Hematopoietic multipotent progenitor cell treated with erythropoietin and hydrocortisone succinate and interleukin-3 and kit ligand, for 4 days (in vitro differentiated cells): ENCODE data around the gene SNORC.

ENCODE experiments used
- DNase-seq: peaks from one replicate; pipeline ENCODE4 v3.0.0-alpha.2; 2015

The SNORC gene

GRCh38 chr2:232884001-232884421 lies 13.9 kb downstream of the SNORC start:
- no peak for DNase-seq

GRCh38 chr2:232884549-232885263 lies 14.6 kb downstream of the SNORC start:
- DNase-seq, result no peak

- DNase-seq, result no peak
These were observed 15.3 kb downstream of the SNORC start for GRCh38 chr2:232885264-232885961.

- DNase-seq, result no peak
These were observed 16.1 kb downstream of the SNORC start for GRCh38 chr2:232886176-232886575.

- DNase-seq, result no peak
These were observed 16.6 kb downstream of the SNORC start for GRCh38 chr2:232886632-232887031.

- DNase-seq, result no peak
These were observed 17.2 kb downstream of the SNORC start for GRCh38 chr2:232887171-232887850.

- DNase-seq, result no peak
These were observed 18.2 kb downstream of the SNORC start for GRCh38 chr2:232888099-232888836.

- DNase-seq, result no peak
These were observed 18.9 kb downstream of the SNORC start for GRCh38 chr2:232888839-232889529.

GRCh38 chr2:232889876-232890401 lies 19.9 kb downstream of the SNORC start:
- DNase-seq, result no peak

- no peak for DNase-seq
These were observed 20.5 kb downstream of the SNORC start for GRCh38 chr2:232890536-232890895.

- no peak for DNase-seq
These were observed 21.0 kb downstream of the SNORC start for GRCh38 chr2:232890896-232891601.

- DNase-seq, result no peak
These were observed 21.6 kb downstream of the SNORC start for GRCh38 chr2:232891621-232892071.

GRCh38 chr2:232892221-232892620 lies 22.2 kb downstream of the SNORC start:
- no peak for DNase-seq

- no peak for DNase-seq
These were observed 22.8 kb downstream of the SNORC start for GRCh38 chr2:232892843-232893242.

GRCh38 chr2:232893834-232894233 lies 23.8 kb downstream of the SNORC start:
- DNase-seq, result no peak

- DNase-seq, result no peak
These were observed 24.2 kb downstream of the SNORC start for GRCh38 chr2:232894251-232894650.

GRCh38 chr2:232894746-232895145 lies 24.7 kb downstream of the SNORC start:
- DNase-seq, result no peak

GRCh38 chr2:232896111-232896510 lies 26.0 kb downstream of the SNORC start:
- no peak for DNase-seq

GRCh38 chr2:232896720-232897597 lies 26.9 kb downstream of the SNORC start:
- DNase-seq, result no peak

GRCh38 chr2:232897598-232898408 lies 27.7 kb downstream of the SNORC start:
- no peak for DNase-seq
